ENCODE measurements around the gene USP13. TPM values are rescaled to one million over a fixed set of nuclear protein-coding genes. Genes with fewer than 3 reads are reported as not detected.

Gene USP13
- total and polyA plus RNA-seq, 10 of the 15 experiments (the other 5 are each of a cell fraction or from before 2014, with no cell fraction given) = 3.2 to 20.8 (median 9.0) TPM

GRCh38 chr3:179716226-179716625 is 63.4 kb downstream of the USP13 start (continued):
- TF ChIP-seq E2F8 (IDR thresholded peaks at IDR 0.05; ENCODE audit: low read depth, partially characterized antibody) (no peak), LARP7 (IDR thresholded peaks at IDR 0.05) (no peak), EED (IDR thresholded peaks at IDR 0.05; ENCODE audit: low read depth) (no peak), ATF7 (IDR thresholded peaks at IDR 0.05; ENCODE audit: low read depth) (no peak), NFYA (IDR thresholded peaks at IDR 0.05; ENCODE audit: borderline replicate concordance, low read depth, low read length) (no peak), NR2F1 (conservative IDR thresholded peaks at IDR 0.05) (no peak), RAD21 (IDR thresholded peaks at IDR 0.05; ENCODE audit: insufficient read depth, low read depth, low read length) (no peak), STAT1 (conservative IDR thresholded peaks at IDR 0.05) (no peak), SUZ12 (IDR thresholded peaks at IDR 0.05; ENCODE audit: unreplicated experiment) (no peak), HSF1 (IDR thresholded peaks at IDR 0.05; ENCODE audit: low read depth, low read length) (no peak), EZH2 (IDR thresholded peaks at IDR 0.05; ENCODE audit: borderline replicate concordance, control insufficient read depth, low read depth, low read length) (no peak), CBFB (IDR thresholded peaks at IDR 0.05; ENCODE audit: low read depth) (no peak), STAT3 (IDR thresholded peaks at IDR 0.05; ENCODE audit: low read depth, low read length) (no peak)
- TF ChIP-seq, protein P1, sequence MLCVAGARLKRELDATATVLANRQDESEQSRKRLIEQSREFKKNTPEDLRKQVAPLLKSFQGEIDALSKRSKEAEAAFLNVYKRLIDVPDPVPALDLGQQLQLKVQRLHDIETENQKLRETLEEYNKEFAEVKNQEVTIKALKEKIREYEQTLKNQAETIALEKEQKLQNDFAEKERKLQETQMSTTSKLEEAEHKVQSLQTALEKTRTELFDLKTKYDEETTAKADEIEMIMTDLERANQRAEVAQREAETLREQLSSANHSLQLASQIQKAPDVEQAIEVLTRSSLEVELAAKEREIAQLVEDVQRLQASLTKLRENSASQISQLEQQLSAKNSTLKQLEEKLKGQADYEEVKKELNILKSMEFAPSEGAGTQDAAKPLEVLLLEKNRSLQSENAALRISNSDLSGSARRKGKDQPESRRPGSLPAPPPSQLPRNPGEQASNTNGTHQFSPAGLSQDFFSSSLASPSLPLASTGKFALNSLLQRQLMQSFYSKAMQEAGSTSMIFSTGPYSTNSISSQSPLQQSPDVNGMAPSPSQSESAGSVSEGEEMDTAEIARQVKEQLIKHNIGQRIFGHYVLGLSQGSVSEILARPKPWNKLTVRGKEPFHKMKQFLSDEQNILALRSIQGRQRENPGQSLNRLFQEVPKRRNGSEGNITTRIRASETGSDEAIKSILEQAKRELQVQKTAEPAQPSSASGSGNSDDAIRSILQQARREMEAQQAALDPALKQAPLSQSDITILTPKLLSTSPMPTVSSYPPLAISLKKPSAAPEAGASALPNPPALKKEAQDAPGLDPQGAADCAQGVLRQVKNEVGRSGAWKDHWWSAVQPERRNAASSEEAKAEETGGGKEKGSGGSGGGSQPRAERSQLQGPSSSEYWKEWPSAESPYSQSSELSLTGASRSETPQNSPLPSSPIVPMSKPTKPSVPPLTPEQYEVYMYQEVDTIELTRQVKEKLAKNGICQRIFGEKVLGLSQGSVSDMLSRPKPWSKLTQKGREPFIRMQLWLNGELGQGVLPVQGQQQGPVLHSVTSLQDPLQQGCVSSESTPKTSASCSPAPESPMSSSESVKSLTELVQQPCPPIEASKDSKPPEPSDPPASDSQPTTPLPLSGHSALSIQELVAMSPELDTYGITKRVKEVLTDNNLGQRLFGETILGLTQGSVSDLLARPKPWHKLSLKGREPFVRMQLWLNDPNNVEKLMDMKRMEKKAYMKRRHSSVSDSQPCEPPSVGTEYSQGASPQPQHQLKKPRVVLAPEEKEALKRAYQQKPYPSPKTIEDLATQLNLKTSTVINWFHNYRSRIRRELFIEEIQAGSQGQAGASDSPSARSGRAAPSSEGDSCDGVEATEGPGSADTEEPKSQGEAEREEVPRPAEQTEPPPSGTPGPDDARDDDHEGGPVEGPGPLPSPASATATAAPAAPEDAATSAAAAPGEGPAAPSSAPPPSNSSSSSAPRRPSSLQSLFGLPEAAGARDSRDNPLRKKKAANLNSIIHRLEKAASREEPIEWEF (IDR thresholded peaks at IDR 0.05; ENCODE audit: insufficient replicate concordance, low read depth, low read length) = no peak
